ENCODE measurements around the gene CAP2. TPM values are rescaled to one million over a fixed set of nuclear protein-coding genes. Genes with fewer than 3 reads are reported as not detected.

Gene CAP2
- total and polyA plus RNA-seq, 8 donors, result 6.5 to 10.6 (median 8.0) TPM

DNA sequence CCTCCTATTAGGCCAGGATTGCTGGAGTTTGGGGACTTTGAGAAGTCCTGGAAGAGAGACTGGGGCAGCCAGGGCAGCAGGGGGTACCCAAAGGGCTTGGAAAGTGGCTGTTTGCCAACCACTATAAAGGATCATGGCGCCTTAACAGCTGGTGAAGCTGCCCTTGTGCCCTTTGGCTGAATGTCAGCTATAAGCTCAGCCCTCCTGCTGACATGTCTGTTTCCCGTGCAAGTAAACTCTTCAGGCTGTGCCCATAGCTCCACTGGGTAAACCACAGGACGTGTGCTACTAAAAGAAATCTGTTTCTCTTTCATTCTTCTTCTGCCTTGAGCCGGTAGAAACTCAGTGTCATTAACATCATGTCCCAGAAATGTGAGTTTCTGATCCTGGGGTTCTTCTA lies 97.3 kb downstream of the CAP2 start:
- peaks cover 0 to 4% of the 10 kb centered on the region in 2 donors for H3K4me1 ChIP-seq
- H3K27ac ChIP-seq, result peak overlapping the region in 1 of 2 donors; percentile 6
- intact Hi-C loops (cut with DNase I), result no loop called here
- DNase-seq (no peak), ATAC-seq (no peak)
- no peak overlapping the region for H3K4me3 ChIP-seq
- no peaks in the 10 kb centered on the region for H3K9me3 ChIP-seq
- TF ChIP-seq CTCF (IDR thresholded peaks at IDR 0.05), result no peak
- H3K27me3 ChIP-seq, result no peaks in the 10 kb centered on the region
- H3K36me3 ChIP-seq, result no peaks in the 10 kb centered on the region

DNA sequence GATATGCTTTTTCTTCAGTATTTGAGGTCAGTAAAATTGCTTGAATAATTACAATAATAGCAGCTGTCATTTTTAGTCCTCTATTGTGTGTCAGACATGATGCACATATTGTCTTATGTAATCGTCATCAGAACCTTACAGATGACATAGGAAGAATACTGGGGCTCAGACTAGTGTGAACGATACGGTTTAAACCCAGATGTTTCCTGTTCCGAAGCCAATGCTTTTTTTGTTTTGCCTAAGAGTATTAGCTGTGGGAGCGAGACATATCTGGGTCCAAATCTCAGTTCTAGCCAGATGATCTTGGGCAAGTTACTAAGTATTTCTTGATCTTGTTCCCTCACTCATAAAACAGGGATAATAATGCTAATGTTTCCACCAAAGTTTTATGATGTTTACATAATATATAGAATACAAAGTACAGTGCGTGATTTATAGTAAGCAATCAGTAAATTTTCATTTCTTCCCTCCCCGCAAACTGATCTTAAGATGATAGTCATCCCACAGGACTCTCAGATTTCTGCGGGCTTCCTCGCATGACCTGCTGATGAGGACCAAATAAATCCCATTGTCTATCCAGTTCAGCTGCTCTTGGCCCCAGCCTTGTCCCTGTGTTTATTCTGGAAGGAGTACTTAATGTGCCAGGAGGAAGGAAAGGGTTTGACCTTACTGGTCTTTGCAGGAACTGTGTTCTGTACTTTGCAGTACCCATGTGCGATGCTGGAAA lies 98.2 kb downstream of the CAP2 start:
- no peak for TF ChIP-seq CTCF (IDR thresholded peaks at IDR 0.05)
- Histone ChIP-seq H3K36me3 (no peaks in the 10 kb centered on the region), H3K4me3 (no peak overlapping the region), H3K9me3 (no peaks in the 10 kb centered on the region), H3K27ac (peak overlapping the region in 1 of 2 donors; percentile 6), H3K4me1 (peaks cover 0 to 4% of the 10 kb centered on the region in 2 donors), H3K27me3 (no peaks in the 10 kb centered on the region)
- intact Hi-C loops (cut with DNase I), result no loop called here
- ATAC-seq (no peak), DNase-seq (peak in 1 of 4 donors; percentile 30)

- no peak for ATAC-seq
- TF ChIP-seq CTCF (IDR thresholded peaks at IDR 0.05), result no peak
Observed at GRCh38 chr6:17492350-17492749, 99.0 kb downstream of the CAP2 start.

GRCh38 chr6:17493286-17493685 lies 99.9 kb downstream of the CAP2 start:
- no peak for DNase-seq
- H3K9me3 ChIP-seq, result no peaks in the 10 kb centered on the region
- no peaks in the 10 kb centered on the region for H3K36me3 ChIP-seq
- intact Hi-C loops (cut with DNase I), result no loop called here
- H3K4me3 ChIP-seq, result no peak overlapping the region
- H3K27me3 ChIP-seq, result no peaks in the 10 kb centered on the region
- H3K27ac ChIP-seq, result no peak overlapping the region
- peak; percentile 19 for ATAC-seq
- H3K4me1 ChIP-seq, result peaks cover 0 to 4% of the 10 kb centered on the region in 2 donors
- TF ChIP-seq CTCF (IDR thresholded peaks at IDR 0.05), result no peak

More at GRCh38 chr6:17492350-17492749, 99.0 kb downstream of the CAP2 start:
- H3K4me3 ChIP-seq, result no peak overlapping the region
- peak overlapping the region in 1 of 2 donors; percentile 19 for H3K27ac ChIP-seq
- H3K36me3 ChIP-seq, result no peaks in the 10 kb centered on the region
- no peaks in the 10 kb centered on the region for H3K9me3 ChIP-seq
- H3K27me3 ChIP-seq, result no peaks in the 10 kb centered on the region
- peaks cover 0 to 4% of the 10 kb centered on the region in 2 donors for H3K4me1 ChIP-seq
- peak in 1 of 4 donors; percentile 32 for DNase-seq
- intact Hi-C loops (cut with DNase I), result no loop called here

DNA sequence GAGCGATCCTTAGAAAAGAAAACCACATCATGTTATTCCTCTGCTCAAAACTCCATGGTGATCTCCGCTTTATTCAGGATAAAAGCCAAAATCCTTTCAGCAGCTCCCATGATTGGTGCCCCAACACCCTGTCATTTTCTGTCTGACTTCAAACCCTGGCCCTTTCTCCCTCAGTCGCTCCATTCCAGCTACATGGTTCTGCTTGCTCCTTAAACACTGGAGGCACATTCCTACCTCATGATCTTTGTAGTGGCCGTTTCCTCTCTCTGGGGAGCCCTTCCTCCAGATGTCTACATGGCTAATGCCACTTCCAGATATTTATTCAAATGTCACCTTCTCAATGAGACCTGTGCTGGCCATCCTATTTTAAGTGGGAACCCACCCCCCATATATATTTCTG lies 100.8 kb downstream of the CAP2 start:
- no peak for ATAC-seq
- intact Hi-C loops (cut with DNase I), result no loop called here
- Histone ChIP-seq H3K4me3 (no peak overlapping the region), H3K27ac (no peak overlapping the region), H3K9me3 (no peaks in the 10 kb centered on the region), H3K27me3 (no peaks in the 10 kb centered on the region), H3K36me3 (no peaks in the 10 kb centered on the region), H3K4me1 (peaks cover 0 to 4% of the 10 kb centered on the region in 2 donors)
- DNase-seq, result no peak
- no peak for TF ChIP-seq CTCF (IDR thresholded peaks at IDR 0.05)
